ENCODE data around the gene DGKQ. TPM values are rescaled to one million over a fixed set of nuclear protein-coding genes. Genes with fewer than 3 reads are reported as not detected.
A peak's percentile ranks its signal among the peaks of the same experiment; 100 is the strongest.
"Not testable (repeated sequence)": the region's sequence is repeated elsewhere in the genome, so short reads cannot be mapped to it uniquely, and the experiment has no call there.

The DGKQ gene
- total RNA-seq, 1 experiment from 2014 or later: 22.0 TPM

GRCh38 chr4:927566-927965 is 45.8 kb downstream of the DGKQ start:
- H3K27me3 ChIP-seq (ENCODE audit: insufficient read depth, low read length); DNase-seq (ENCODE audit: low read depth, low spot score); H3K9ac ChIP-seq (ENCODE audit: low read length); H2AFZ ChIP-seq (ENCODE audit: low read depth, low read length, poor library complexity, severe bottlenecking); H3K36me3 ChIP-seq (ENCODE audit: control insufficient read depth in 1 of 2, insufficient read depth in 2 of 2, low read length in 2 of 2); H3K4me1 ChIP-seq (ENCODE audit: control insufficient read depth in 1 of 2, insufficient read depth in 2 of 2, low read length in 2 of 2); POLR2A ChIA-PET; H3K4me3 ChIP-seq (replicated peaks in 1 of 2; ENCODE audit: low read depth in 1 of 2, low read length in 2 of 2); ATAC-seq; H4K20me1 ChIP-seq (ENCODE audit: insufficient read depth); BruUV-seq (replicated peaks); H3K9me3 ChIP-seq (ENCODE audit: control insufficient read depth in 1 of 2, insufficient read depth in 1 of 2, low read depth in 1 of 2, low read length in 2 of 2); intact Hi-C loops (cut with micrococcal nuclease); H3K27ac ChIP-seq (ENCODE audit: low read depth, low read length); CTCF ChIA-PET; H3K4me2 ChIP-seq (ENCODE audit: low read length); H3K9me2 ChIP-seq (ENCODE audit: insufficient read depth): not testable (repeated sequence)
- peaks cover 87% of the 10 kb centered on the region for H3K79me2 ChIP-seq (ENCODE audit: insufficient read depth, low read length)
- RAD21 ChIA-PET (ENCODE audit: low non-redundant PET in 1 of 2, low total read pairs in 2 of 2, uncharacterized antibody in 2 of 2, unreplicated experiment in 2 of 2): interaction anchor here in 1 of 2 experiments (0.7 kb wide), 1 partner anchor 149 kb away, joined by 4 read pairs; no protein-coding TSS in a partner anchor

- H3K9me3 ChIP-seq (ENCODE audit: control insufficient read depth in 1 of 2, insufficient read depth in 1 of 2, low read depth in 1 of 2, low read length in 2 of 2): no peaks in the 10 kb centered on the region
- no peaks in the 10 kb centered on the region for H3K36me3 ChIP-seq (ENCODE audit: control insufficient read depth in 1 of 2, insufficient read depth in 2 of 2, low read length in 2 of 2)
- ChIA-PET CTCF (no interaction called here), RAD21 (ENCODE audit: low non-redundant PET in 1 of 2, low total read pairs in 2 of 2, uncharacterized antibody in 2 of 2, unreplicated experiment in 2 of 2) (no interaction called here), POLR2A (no interaction called here)
- TF ChIP-seq CTCF (IDR thresholded peaks at IDR 0.05 in 2 of 3, conservative IDR thresholded peaks at IDR 0.05 in 1 of 3; ENCODE audit: borderline replicate concordance in 1 of 3, insufficient read depth in 1 of 3, low read depth in 2 of 3, low read length in 2 of 3): peak; percentile 18 to 53 (median 49); a peak in 4 of 6 replicates
- TF ChIP-seq FOSL1 (IDR thresholded peaks at IDR 0.05; ENCODE audit: low read depth): no peak
- peak; percentile 35; the same call in 1 of the 2 replicates for TF ChIP-seq RAD21 (IDR thresholded peaks at IDR 0.05; ENCODE audit: low read depth)
- no peak overlapping the region for H3K4me3 ChIP-seq (replicated peaks in 1 of 2; ENCODE audit: low read depth in 1 of 2, low read length in 2 of 2)
- intact Hi-C loops (cut with micrococcal nuclease): no loop called here
- H3K27ac ChIP-seq (ENCODE audit: low read depth, low read length): no peak overlapping the region
- H4K20me1 ChIP-seq (ENCODE audit: insufficient read depth): no peaks in the 10 kb centered on the region
- DNase-seq (ENCODE audit: low read depth, low spot score) (no peak), ATAC-seq (0 out of 2 replicates have a peak, but pooled peaks have one; percentile 38)
- H3K9me2 ChIP-seq (ENCODE audit: insufficient read depth): no peaks in the 10 kb centered on the region
- peaks cover 91% of the 10 kb centered on the region for H3K79me2 ChIP-seq (ENCODE audit: insufficient read depth, low read length)
- H3K27me3 ChIP-seq (ENCODE audit: insufficient read depth, low read length): no peaks in the 10 kb centered on the region
- H3K9ac ChIP-seq (ENCODE audit: low read length): no peak overlapping the region
- peaks cover 6 to 10% of the 10 kb centered on the region in 2 experiments; a peak in 3 of 4 replicates for H3K4me1 ChIP-seq (ENCODE audit: control insufficient read depth in 1 of 2, insufficient read depth in 2 of 2, low read length in 2 of 2)
- BruUV-seq (replicated peaks): no TSS peak
- no peak overlapping the region for H2AFZ ChIP-seq (ENCODE audit: low read depth, low read length, poor library complexity, severe bottlenecking)
- H3K4me2 ChIP-seq (ENCODE audit: low read length): no peak overlapping the region
These were observed 46.8 kb downstream of the DGKQ start for GRCh38 chr4:926538-926937.
